ENCODE data around the gene FST.

DNA sequence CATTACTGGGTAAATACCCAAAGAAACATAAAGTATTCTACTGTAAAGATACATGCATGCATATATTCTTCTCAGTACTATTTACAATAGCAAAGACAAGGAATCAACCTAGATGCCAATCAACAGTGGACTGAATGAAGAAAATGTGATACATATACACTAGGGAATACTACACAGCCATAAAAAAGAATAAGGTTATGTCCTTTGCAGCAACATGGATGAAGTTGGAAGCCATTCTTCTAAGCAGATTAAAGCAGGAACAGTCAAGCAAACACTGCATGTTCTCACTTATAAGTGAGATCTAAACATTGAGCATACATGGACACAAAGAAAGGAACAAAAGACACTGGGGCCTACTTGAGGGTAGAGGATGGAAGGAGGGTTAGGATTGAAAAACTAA is 40.4 kb downstream of the FST start:
- TF ChIP-seq, protein P1, sequence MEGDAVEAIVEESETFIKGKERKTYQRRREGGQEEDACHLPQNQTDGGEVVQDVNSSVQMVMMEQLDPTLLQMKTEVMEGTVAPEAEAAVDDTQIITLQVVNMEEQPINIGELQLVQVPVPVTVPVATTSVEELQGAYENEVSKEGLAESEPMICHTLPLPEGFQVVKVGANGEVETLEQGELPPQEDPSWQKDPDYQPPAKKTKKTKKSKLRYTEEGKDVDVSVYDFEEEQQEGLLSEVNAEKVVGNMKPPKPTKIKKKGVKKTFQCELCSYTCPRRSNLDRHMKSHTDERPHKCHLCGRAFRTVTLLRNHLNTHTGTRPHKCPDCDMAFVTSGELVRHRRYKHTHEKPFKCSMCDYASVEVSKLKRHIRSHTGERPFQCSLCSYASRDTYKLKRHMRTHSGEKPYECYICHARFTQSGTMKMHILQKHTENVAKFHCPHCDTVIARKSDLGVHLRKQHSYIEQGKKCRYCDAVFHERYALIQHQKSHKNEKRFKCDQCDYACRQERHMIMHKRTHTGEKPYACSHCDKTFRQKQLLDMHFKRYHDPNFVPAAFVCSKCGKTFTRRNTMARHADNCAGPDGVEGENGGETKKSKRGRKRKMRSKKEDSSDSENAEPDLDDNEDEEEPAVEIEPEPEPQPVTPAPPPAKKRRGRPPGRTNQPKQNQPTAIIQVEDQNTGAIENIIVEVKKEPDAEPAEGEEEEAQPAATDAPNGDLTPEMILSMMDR (IDR thresholded peaks at IDR 0.05) = no peak
- no peak for TF ChIP-seq POLR2A (IDR thresholded peaks at IDR 0.05)
- TF ChIP-seq POLR2AphosphoS5 (IDR thresholded peaks at IDR 0.05) = no peak
